ENCODE results near the gene GIPC2.
"Not testable (repeated sequence)": the region's sequence is repeated elsewhere in the genome, so short reads cannot be mapped to it uniquely, and the experiment has no call there.

Gene GIPC2

GRCh38 chr1:78102082-78102481 is 56.3 kb downstream of the GIPC2 start:
- Histone ChIP-seq H3K4me1 (ENCODE audit: insufficient read depth, low read length) (peaks cover 6% of the 10 kb centered on the region; the same call in 1 of the 2 replicates), H3K9ac (ENCODE audit: low read depth, low read length) (no peak overlapping the region), H3K4me3 (ENCODE audit: low read length) (no peak overlapping the region), H3K27me3 (ENCODE audit: insufficient read depth, low read length) (no peaks in the 10 kb centered on the region), H3K27ac (ENCODE audit: low read length) (no peak overlapping the region), H3K36me3 (ENCODE audit: insufficient read depth, low read depth, low read length) (no peaks in the 10 kb centered on the region), H3K9me3 (ENCODE audit: insufficient read depth, low read depth, low read length) (no peaks in the 10 kb centered on the region)

- peaks cover 6% of the 10 kb centered on the region; the same call in 1 of the 2 replicates for H3K4me1 ChIP-seq (ENCODE audit: insufficient read depth, low read length)
- no peaks in the 10 kb centered on the region for H3K36me3 ChIP-seq (ENCODE audit: insufficient read depth, low read depth, low read length)
- no peak overlapping the region for H3K9ac ChIP-seq (ENCODE audit: low read depth, low read length)
- no peaks in the 10 kb centered on the region for H3K27me3 ChIP-seq (ENCODE audit: insufficient read depth, low read length)
- H3K27ac ChIP-seq (ENCODE audit: low read length), result no peak overlapping the region
- H3K4me3 ChIP-seq (ENCODE audit: low read length), result no peak overlapping the region
- H3K9me3 ChIP-seq (ENCODE audit: insufficient read depth, low read depth, low read length), result no peaks in the 10 kb centered on the region
Observed at GRCh38 chr1:78102916-78103315, 57.1 kb downstream of the GIPC2 start.

- Histone ChIP-seq H3K4me3 (ENCODE audit: low read length) (no peak overlapping the region), H3K36me3 (ENCODE audit: insufficient read depth, low read depth, low read length) (no peaks in the 10 kb centered on the region), H3K27me3 (ENCODE audit: insufficient read depth, low read length) (no peaks in the 10 kb centered on the region), H3K4me1 (ENCODE audit: insufficient read depth, low read length) (peaks cover 6% of the 10 kb centered on the region; the same call in 1 of the 2 replicates), H3K9me3 (ENCODE audit: insufficient read depth, low read depth, low read length) (no peaks in the 10 kb centered on the region), H3K27ac (ENCODE audit: low read length) (no peak overlapping the region), H3K9ac (ENCODE audit: low read depth, low read length) (no peak overlapping the region)
Observed at GRCh38 chr1:78104322-78104721, 58.6 kb downstream of the GIPC2 start.

- H3K4me3 ChIP-seq (ENCODE audit: low read length); H3K36me3 ChIP-seq (ENCODE audit: insufficient read depth, low read depth, low read length); H3K4me1 ChIP-seq (ENCODE audit: insufficient read depth, low read length); H3K9me3 ChIP-seq (ENCODE audit: insufficient read depth, low read depth, low read length); H3K27ac ChIP-seq (ENCODE audit: low read length); H3K27me3 ChIP-seq (ENCODE audit: insufficient read depth, low read length); H3K9ac ChIP-seq (ENCODE audit: low read depth, low read length): not testable (repeated sequence)
Observed at GRCh38 chr1:78109659-78110058, 63.9 kb downstream of the GIPC2 start.

GRCh38 chr1:78113156-78113916 is 67.6 kb downstream of the GIPC2 start:
- Histone ChIP-seq H3K27me3 (ENCODE audit: insufficient read depth, low read length) (no peaks in the 10 kb centered on the region), H3K36me3 (ENCODE audit: insufficient read depth, low read depth, low read length) (no peaks in the 10 kb centered on the region), H3K9me3 (ENCODE audit: insufficient read depth, low read depth, low read length) (no peaks in the 10 kb centered on the region), H3K4me1 (ENCODE audit: insufficient read depth, low read length) (no peaks in the 10 kb centered on the region), H3K4me3 (ENCODE audit: low read length) (no peak overlapping the region), H3K27ac (ENCODE audit: low read length) (no peak overlapping the region), H3K9ac (ENCODE audit: low read depth, low read length) (no peak overlapping the region)

GRCh38 chr1:78114034-78114956 is 68.5 kb downstream of the GIPC2 start:
- H3K27ac ChIP-seq (ENCODE audit: low read length), result no peak overlapping the region
- no peaks in the 10 kb centered on the region for H3K36me3 ChIP-seq (ENCODE audit: insufficient read depth, low read depth, low read length)
- H3K4me1 ChIP-seq (ENCODE audit: insufficient read depth, low read length), result no peaks in the 10 kb centered on the region
- H3K27me3 ChIP-seq (ENCODE audit: insufficient read depth, low read length), result no peaks in the 10 kb centered on the region
- no peak overlapping the region for H3K9ac ChIP-seq (ENCODE audit: low read depth, low read length)
- H3K4me3 ChIP-seq (ENCODE audit: low read length), result no peak overlapping the region
- no peaks in the 10 kb centered on the region for H3K9me3 ChIP-seq (ENCODE audit: insufficient read depth, low read depth, low read length)

- not testable (repeated sequence) for H3K9me3 ChIP-seq (ENCODE audit: insufficient read depth, low read depth, low read length); H3K4me3 ChIP-seq (ENCODE audit: low read length); H3K36me3 ChIP-seq (ENCODE audit: insufficient read depth, low read depth, low read length); H3K27ac ChIP-seq (ENCODE audit: low read length); H3K4me1 ChIP-seq (ENCODE audit: insufficient read depth, low read length); H3K27me3 ChIP-seq (ENCODE audit: insufficient read depth, low read length); H3K9ac ChIP-seq (ENCODE audit: low read depth, low read length)
Observed at GRCh38 chr1:78120485-78120884, 74.7 kb downstream of the GIPC2 start.

GRCh38 chr1:78121710-78122109 is 75.9 kb downstream of the GIPC2 start:
- Histone ChIP-seq H3K27ac (ENCODE audit: low read length) (no peak overlapping the region), H3K4me1 (ENCODE audit: insufficient read depth, low read length) (peaks cover 7% of the 10 kb centered on the region; the same call in 1 of the 2 replicates), H3K27me3 (ENCODE audit: insufficient read depth, low read length) (no peaks in the 10 kb centered on the region), H3K36me3 (ENCODE audit: insufficient read depth, low read depth, low read length) (no peaks in the 10 kb centered on the region), H3K9me3 (ENCODE audit: insufficient read depth, low read depth, low read length) (no peaks in the 10 kb centered on the region), H3K4me3 (ENCODE audit: low read length) (no peak overlapping the region), H3K9ac (ENCODE audit: low read depth, low read length) (no peak overlapping the region)

- H3K9me3 ChIP-seq (ENCODE audit: insufficient read depth, low read depth, low read length), result no peaks in the 10 kb centered on the region
- H3K9ac ChIP-seq (ENCODE audit: low read depth, low read length), result no peak overlapping the region
- H3K4me1 ChIP-seq (ENCODE audit: insufficient read depth, low read length), result peaks cover 7% of the 10 kb centered on the region; the same call in 1 of the 2 replicates
- no peak overlapping the region for H3K27ac ChIP-seq (ENCODE audit: low read length)
- H3K4me3 ChIP-seq (ENCODE audit: low read length), result no peak overlapping the region
- H3K36me3 ChIP-seq (ENCODE audit: insufficient read depth, low read depth, low read length), result no peaks in the 10 kb centered on the region
- no peaks in the 10 kb centered on the region for H3K27me3 ChIP-seq (ENCODE audit: insufficient read depth, low read length)
Observed at GRCh38 chr1:78122389-78122788, 76.6 kb downstream of the GIPC2 start.

- H3K9ac ChIP-seq (ENCODE audit: low read depth, low read length), result no peak overlapping the region
- H3K36me3 ChIP-seq (ENCODE audit: insufficient read depth, low read depth, low read length), result no peaks in the 10 kb centered on the region
- H3K9me3 ChIP-seq (ENCODE audit: insufficient read depth, low read depth, low read length), result no peaks in the 10 kb centered on the region
- no peaks in the 10 kb centered on the region for H3K27me3 ChIP-seq (ENCODE audit: insufficient read depth, low read length)
- H3K4me1 ChIP-seq (ENCODE audit: insufficient read depth, low read length), result peaks cover 6% of the 10 kb centered on the region; the same call in 1 of the 2 replicates
- no peak overlapping the region for H3K4me3 ChIP-seq (ENCODE audit: low read length)
- H3K27ac ChIP-seq (ENCODE audit: low read length), result no peak overlapping the region
Observed at GRCh38 chr1:78126506-78126905, 80.7 kb downstream of the GIPC2 start.

GRCh38 chr1:78132174-78132947 is 86.6 kb downstream of the GIPC2 start:
- Histone ChIP-seq H3K9ac (ENCODE audit: low read depth, low read length) (no peak overlapping the region), H3K4me1 (ENCODE audit: insufficient read depth, low read length) (no peaks in the 10 kb centered on the region), H3K4me3 (ENCODE audit: low read length) (no peak overlapping the region), H3K27ac (ENCODE audit: low read length) (no peak overlapping the region), H3K36me3 (ENCODE audit: insufficient read depth, low read depth, low read length) (no peaks in the 10 kb centered on the region), H3K9me3 (ENCODE audit: insufficient read depth, low read depth, low read length) (no peaks in the 10 kb centered on the region), H3K27me3 (ENCODE audit: insufficient read depth, low read length) (no peaks in the 10 kb centered on the region)

Data from iPS-20b (cell line).